Medulla oblongata (tissue), 1 donor: Measurements from ENCODE around the gene VAPB.
A peak's percentile ranks its signal among the peaks of the same experiment; 100 is the strongest.

Source experiments
- DNase-seq: peaks from one replicate; pipeline ENCODE4 v3.0.0-alpha.2; 2015; ENCODE audit errors: extremely low spot score

The VAPB gene

GRCh38 chr20:58461899-58462298 lies 72.9 kb downstream of the VAPB start:
- no peak for DNase-seq

- no peak for DNase-seq
Observed at GRCh38 chr20:58463256-58463655, 74.2 kb downstream of the VAPB start.

GRCh38 chr20:58464838-58465237 lies 75.8 kb downstream of the VAPB start:
- no peak for DNase-seq

- no peak for DNase-seq
Observed at GRCh38 chr20:58466095-58466708, 77.2 kb downstream of the VAPB start.

- DNase-seq = no peak
Observed at GRCh38 chr20:58466729-58467571, 77.9 kb downstream of the VAPB start.

GRCh38 chr20:58467572-58468527 lies 78.8 kb downstream of the VAPB start:
- no peak for DNase-seq

- DNase-seq = no peak
Observed at GRCh38 chr20:58469616-58470015, 80.6 kb downstream of the VAPB start.

- DNase-seq = no peak
Observed at GRCh38 chr20:58470336-58471192, 81.5 kb downstream of the VAPB start.

GRCh38 chr20:58471193-58472164 lies 82.5 kb downstream of the VAPB start:
- DNase-seq = no peak

GRCh38 chr20:58472273-58473018 lies 83.4 kb downstream of the VAPB start:
- DNase-seq = no peak

GRCh38 chr20:58473453-58474425 lies 84.7 kb downstream of the VAPB start:
- DNase-seq = no peak

- DNase-seq = no peak
Observed at GRCh38 chr20:58475466-58475865, 86.4 kb downstream of the VAPB start.

GRCh38 chr20:58478141-58478805 lies 89.2 kb downstream of the VAPB start:
- no peak for DNase-seq

- no peak for DNase-seq
Observed at GRCh38 chr20:58479726-58480440, 90.9 kb downstream of the VAPB start.

- no peak for DNase-seq
Observed at GRCh38 chr20:58480551-58481336, 91.7 kb downstream of the VAPB start.

GRCh38 chr20:58481481-58482021 lies 92.5 kb downstream of the VAPB start:
- DNase-seq = peak; percentile 37
